Esophagus squamous epithelium (tissue), 5 donors: Measurements from ENCODE around the gene TSPAN4. TPM values are rescaled to one million over a fixed set of nuclear protein-coding genes. Genes with fewer than 3 reads are reported as not detected.

ENCODE experiments used
- DNase-seq: peaks from one replicate; lab custom pipeline; 2025; lab: John Stamatoyannopoulos, UW
- H3K27ac ChIP-seq, 4 donors: fragments of 200-600 bp; sonication (generic); one replicate each; pipeline ENCODE4 v1.5.1; 2016 to 2019; ENCODE audit warnings: mild to moderate bottlenecking in 1 of 4
- H3K27me3 ChIP-seq, 4 donors: fragments of 200-600 bp; sonication (generic); 1 replicate in 3 of 4; 2 replicates in 1 of 4; pipeline versions ENCODE4 v1.5.1 to v1.6.0; 2017 to 2021; ENCODE audit warnings: antibody characterized with exemption in 1 of 4
- H3K36me3 ChIP-seq, 3 donors: fragments of 200-600 bp; sonication (generic); one replicate each; pipeline ENCODE4 v1.5.1; 2016 to 2019
- H3K4me1 ChIP-seq, 3 donors: fragments of 200-600 bp; sonication (generic); one replicate each; pipeline ENCODE4 v1.5.1; 2017 to 2019
- H3K4me3 ChIP-seq, 4 donors: fragments of 200-600 bp; sonication (generic); 1 replicate in 3 of 4; 2 replicates in 1 of 4; pipeline ENCODE4 v1.5.1; 2016 to 2019; ENCODE audit warnings: mild to moderate bottlenecking in 2 of 4, moderate library complexity in 1 of 4
- H3K9me3 ChIP-seq, 3 donors: fragments of 200-600 bp; sonication (generic); one replicate each; pipeline ENCODE4 v1.5.1; 2016 to 2019
- POLR2A ChIP-seq, 4 donors: fragments of 450-650 bp; IDR thresholded peaks; one replicate each; pipeline ENCODE4 v1.6.1; 2017; ENCODE audit warnings: antibody characterized with exemption in 4 of 4, mild to moderate bottlenecking in 4 of 4, moderate library complexity in 3 of 4
- WGBS, 2 donors: methylation state at CpG; one replicate each; pipeline ENCODE4 v1.1.5; 2018; 5-methylcytosine and 5-hydroxymethylcytosine counted together
- intact Hi-C: fragments of 100-400 bp; cut with DNase I; formaldehyde crosslinking; loops from one replicate; pipeline ENCODE4 v1.15.0; 2022
- total RNA-seq, 4 donors: library from RNA; depleted of rRNA; stranded (reverse); fragments of >200 nt; gene quantifications; one replicate each; pipeline ENCODE4 v1.1.0, GENCODE V29; 2016
- TF ChIP-seq, protein P1 (sequence below), 6 experiments: fragments of 450-650 bp in 4 of 6; fragments of 200-600 bp in 2 of 6; sonication (generic) in 2 of 6; IDR thresholded peaks; one replicate each; pipeline ENCODE4 v1.5.1; 2016 to 2019; ENCODE audit warnings: antibody characterized with exemption in 6 of 6, mild to moderate bottlenecking in 4 of 6, moderate library complexity in 4 of 6
- donor health status: DM: yes; HTN: yes; CAD: no.

The TSPAN4 gene
- total RNA-seq, 4 donors from 2014 or later, result 6.8 to 59.7 (median 19.0) TPM

DNA sequence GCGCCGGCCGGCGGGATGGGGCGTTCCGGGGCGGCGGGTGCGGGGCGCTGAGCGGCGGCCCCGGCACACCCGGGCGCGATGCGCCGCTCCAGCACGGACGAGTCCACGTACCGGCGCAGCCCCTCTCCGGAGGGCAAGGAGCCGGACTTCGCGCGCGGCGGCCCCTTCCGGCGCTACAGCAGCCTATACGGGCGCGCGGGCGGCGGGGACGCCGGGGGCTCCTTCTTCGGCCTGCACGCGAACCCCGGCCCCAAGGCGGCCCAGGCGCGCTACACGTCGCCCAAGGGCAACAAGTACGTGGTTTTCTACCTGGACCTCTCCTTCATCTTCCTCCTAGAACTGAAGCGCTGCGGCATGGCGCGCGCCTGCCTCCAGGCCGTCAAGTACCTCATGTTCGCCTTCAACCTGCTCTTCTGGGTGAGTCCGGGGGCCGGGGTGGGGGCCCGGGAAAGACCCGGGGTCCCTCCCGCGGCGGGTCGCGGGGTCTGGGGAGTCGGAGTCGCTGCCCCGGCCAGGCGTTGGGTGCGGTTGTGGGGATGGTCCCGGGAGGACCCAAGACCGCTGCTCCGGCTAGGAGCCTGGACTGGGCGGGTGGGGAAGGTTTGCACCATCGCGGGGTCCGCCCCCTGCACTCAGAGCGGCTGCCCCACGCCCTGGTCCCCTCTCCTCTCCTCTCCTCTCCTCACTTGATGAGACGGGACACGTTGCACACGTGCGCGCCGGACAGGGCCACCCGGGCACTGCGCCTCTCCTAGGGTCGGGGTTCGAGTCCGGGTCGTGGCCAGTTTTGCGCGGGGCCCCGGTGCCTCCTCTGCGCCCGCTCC is 7.5 kb downstream of the TSPAN4 start:
- Histone ChIP-seq H3K9me3 (no peaks in the 10 kb centered on the region), H3K4me3 (peak overlapping the region in 3 of 4 donors; percentile 35 to 62 (median 46)), H3K4me1 (peaks cover 22 to 64% (median 39%) of the 10 kb centered on the region in 3 donors), H3K27ac (peak overlapping the region in 1 of 4 donors; percentile 13), H3K36me3 (no peaks in the 10 kb centered on the region), H3K27me3 (peaks cover 0 to 37% (median 3%) of the 10 kb centered on the region in 4 donors)
- 30% methylated on average over 2 of the region's 97 CpGs; no CpG with 5 or more reads in 1 of the 2 donors for WGBS, 2 donors
- intact Hi-C loops, result loop anchor here (5.0 kb wide), 1 partner anchor 202 kb away; no protein-coding TSS in a partner anchor
- TF ChIP-seq, protein P1, sequence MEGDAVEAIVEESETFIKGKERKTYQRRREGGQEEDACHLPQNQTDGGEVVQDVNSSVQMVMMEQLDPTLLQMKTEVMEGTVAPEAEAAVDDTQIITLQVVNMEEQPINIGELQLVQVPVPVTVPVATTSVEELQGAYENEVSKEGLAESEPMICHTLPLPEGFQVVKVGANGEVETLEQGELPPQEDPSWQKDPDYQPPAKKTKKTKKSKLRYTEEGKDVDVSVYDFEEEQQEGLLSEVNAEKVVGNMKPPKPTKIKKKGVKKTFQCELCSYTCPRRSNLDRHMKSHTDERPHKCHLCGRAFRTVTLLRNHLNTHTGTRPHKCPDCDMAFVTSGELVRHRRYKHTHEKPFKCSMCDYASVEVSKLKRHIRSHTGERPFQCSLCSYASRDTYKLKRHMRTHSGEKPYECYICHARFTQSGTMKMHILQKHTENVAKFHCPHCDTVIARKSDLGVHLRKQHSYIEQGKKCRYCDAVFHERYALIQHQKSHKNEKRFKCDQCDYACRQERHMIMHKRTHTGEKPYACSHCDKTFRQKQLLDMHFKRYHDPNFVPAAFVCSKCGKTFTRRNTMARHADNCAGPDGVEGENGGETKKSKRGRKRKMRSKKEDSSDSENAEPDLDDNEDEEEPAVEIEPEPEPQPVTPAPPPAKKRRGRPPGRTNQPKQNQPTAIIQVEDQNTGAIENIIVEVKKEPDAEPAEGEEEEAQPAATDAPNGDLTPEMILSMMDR (IDR thresholded peaks at IDR 0.05), result no peak
- TF ChIP-seq POLR2A (IDR thresholded peaks at IDR 0.05), result no peak
- no peak for DNase-seq

DNA sequence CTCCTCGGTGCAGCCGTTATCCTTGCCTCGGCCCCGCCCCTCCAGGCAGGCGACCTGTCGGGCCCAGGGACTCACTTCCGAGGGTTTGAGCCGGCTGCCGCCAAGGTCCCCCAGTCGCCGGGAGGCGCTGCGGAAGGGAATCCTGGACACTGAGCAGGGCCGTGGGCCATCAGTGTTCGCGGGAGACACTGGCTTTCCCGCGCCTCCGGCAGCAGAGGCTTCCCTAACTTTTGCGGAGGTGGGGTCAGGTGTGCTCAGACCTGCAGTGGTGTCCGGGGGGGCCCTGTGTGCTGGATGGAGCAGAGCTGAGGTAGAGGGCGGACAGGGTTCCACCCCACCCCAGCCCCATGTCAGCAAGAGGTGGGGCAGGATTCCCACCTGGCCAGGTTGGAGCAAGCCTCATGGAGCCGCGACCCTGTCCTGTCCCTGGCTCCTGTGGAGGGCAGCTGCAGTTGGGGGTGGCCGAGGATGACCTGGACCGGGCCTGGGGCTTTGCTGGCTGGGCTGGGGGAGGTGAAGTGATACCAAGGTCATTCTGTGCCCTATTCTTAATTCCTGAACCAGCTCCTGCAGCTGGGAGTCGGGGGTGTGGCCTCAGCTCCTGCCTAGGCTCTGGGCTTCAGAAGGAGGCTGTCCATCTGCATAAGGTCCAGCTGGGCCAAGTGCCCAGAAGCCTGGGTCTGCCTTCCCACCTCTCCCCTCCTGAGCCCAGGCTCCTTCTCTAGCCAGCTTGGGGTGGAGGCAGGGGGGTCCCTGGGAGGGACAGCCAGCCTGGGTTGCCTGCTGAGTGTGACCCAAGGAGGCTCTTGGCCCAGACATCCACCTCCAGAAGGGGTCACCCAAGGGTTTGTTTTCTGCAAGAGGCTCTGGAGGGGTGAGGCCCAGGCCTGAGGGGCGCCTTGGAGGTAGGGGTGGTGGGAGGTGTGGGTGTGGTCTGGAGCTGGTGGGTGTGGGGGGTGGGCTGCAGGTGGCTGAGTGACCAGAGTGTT is 8.4 kb downstream of the TSPAN4 start:
- intact Hi-C loops, result no loop called here
- H3K9me3 ChIP-seq, result no peaks in the 10 kb centered on the region
- DNase-seq, result no peak
- H3K36me3 ChIP-seq, result no peaks in the 10 kb centered on the region
- peaks cover 22 to 56% (median 30%) of the 10 kb centered on the region in 3 donors for H3K4me1 ChIP-seq
- H3K4me3 ChIP-seq, result no peak overlapping the region
- WGBS, 2 donors, result no CpG with 5 or more reads among the region's 28 CpGs
- H3K27ac ChIP-seq, result no peak overlapping the region
- H3K27me3 ChIP-seq, result peaks cover 0 to 37% (median 3%) of the 10 kb centered on the region in 4 donors
- TF ChIP-seq, protein P1 (IDR thresholded peaks at IDR 0.05), result no peak
- TF ChIP-seq POLR2A (IDR thresholded peaks at IDR 0.05), result no peak

DNA sequence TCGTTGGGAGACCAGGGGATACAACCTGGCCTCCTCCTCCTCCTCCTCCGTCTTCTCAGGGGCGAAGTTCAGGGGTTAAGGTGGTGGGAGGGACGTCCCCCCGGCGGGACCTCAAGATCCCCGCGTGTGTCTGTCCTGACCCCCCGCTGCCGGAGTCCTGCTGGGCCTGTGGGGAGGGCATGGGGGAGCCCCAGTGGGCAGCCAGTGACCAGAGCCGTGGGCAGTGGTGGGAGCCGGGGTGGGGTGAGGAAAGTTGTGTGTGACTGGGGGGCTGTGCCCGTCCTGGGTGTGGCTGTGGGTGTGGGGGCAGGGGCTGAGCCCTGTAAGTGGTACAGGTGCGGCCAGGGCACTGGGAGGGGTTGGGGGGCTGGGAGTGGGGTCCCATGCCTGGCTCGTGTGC is 10.1 kb downstream of the TSPAN4 start:
- intact Hi-C loops, result no loop called here
- H3K9me3 ChIP-seq, result no peaks in the 10 kb centered on the region
- H3K27me3 ChIP-seq, result peaks cover 0 to 33% (median 3%) of the 10 kb centered on the region in 4 donors
- no peaks in the 10 kb centered on the region for H3K36me3 ChIP-seq
- H3K27ac ChIP-seq, result no peak overlapping the region
- H3K4me1 ChIP-seq, result peaks cover 19 to 50% (median 22%) of the 10 kb centered on the region in 3 donors
- WGBS, 2 donors, result 85 to 100% methylated on average over 2 to 12 of the region's 15 CpGs
- H3K4me3 ChIP-seq, result no peak overlapping the region
- no peak for TF ChIP-seq POLR2A (IDR thresholded peaks at IDR 0.05)
- TF ChIP-seq, protein P1 (IDR thresholded peaks at IDR 0.05), result no peak
- no peak for DNase-seq

DNA sequence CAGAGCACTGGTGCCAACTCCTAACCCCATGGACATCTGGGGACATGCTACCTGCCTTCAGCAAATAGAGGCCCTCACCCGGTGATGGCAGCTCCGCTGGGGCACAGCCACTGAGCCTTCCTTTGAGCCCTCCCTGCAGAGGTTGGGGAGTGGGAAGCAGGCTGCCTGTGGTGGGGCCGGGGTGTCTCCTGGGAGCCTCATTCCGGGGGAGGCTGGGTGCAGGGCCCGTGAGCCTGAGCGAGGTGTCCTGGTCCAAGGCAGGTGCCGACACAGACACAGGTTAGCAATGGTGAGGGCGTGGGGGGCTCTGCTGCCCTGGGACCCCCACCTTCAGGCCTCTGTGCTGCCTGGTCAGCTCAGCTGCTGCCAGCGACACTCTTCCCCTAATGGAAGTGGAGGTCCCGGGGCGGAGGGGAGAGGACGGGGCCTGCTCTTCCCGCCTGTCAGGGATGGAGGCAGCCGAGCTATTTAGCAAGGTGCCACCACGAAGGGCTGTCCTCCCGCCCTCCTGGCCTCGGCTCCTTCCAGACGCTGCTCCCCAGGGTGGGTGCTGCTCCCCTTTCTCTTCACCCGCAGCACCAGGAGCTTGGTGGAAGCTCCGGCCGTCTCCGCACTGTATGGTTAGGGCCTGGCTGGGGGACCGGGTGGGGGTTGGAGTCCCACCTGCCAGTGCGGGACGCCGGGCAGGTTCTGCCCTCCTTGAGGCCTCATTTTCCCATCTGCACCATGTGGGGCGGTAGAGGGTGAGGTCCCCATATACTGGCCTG is 11.2 kb downstream of the TSPAN4 start:
- no peak for DNase-seq
- Histone ChIP-seq H3K36me3 (no peaks in the 10 kb centered on the region), H3K27ac (no peak overlapping the region), H3K4me1 (peaks cover 8 to 50% (median 16%) of the 10 kb centered on the region in 3 donors), H3K27me3 (peaks cover 0 to 22% (median 2%) of the 10 kb centered on the region in 4 donors), H3K9me3 (no peaks in the 10 kb centered on the region), H3K4me3 (no peak overlapping the region)
- 98% methylated on average over 7 of the region's 27 CpGs; no CpG with 5 or more reads in 1 of the 2 donors for WGBS, 2 donors
- intact Hi-C loops, result no loop called here
- TF ChIP-seq, protein P1 (IDR thresholded peaks at IDR 0.05), result no peak
- no peak for TF ChIP-seq POLR2A (IDR thresholded peaks at IDR 0.05)
